Measurements from ENCODE around the gene HTD2.

HTD2 gene

GRCh38 chr3:58296843-58297242, 9.5 kb upstream of the HTD2 start:
- TF ChIP-seq CTCF (IDR thresholded peaks at IDR 0.05) (no peak), ZFX (IDR thresholded peaks at IDR 0.05; ENCODE audit: borderline replicate concordance) (no peak)
- H3K27ac ChIP-seq = no peak overlapping the region

- H3K27ac ChIP-seq = no peak overlapping the region
- TF ChIP-seq ZFX (IDR thresholded peaks at IDR 0.05; ENCODE audit: borderline replicate concordance) (no peak), CTCF (IDR thresholded peaks at IDR 0.05) (no peak)
Measured at GRCh38 chr3:58298190-58298589, 8.1 kb upstream of the HTD2 start.

GRCh38 chr3:58299075-58299474, 7.2 kb upstream of the HTD2 start:
- TF ChIP-seq ZFX (IDR thresholded peaks at IDR 0.05; ENCODE audit: borderline replicate concordance) = no peak
- no peak for TF ChIP-seq CTCF (IDR thresholded peaks at IDR 0.05)
- no peak overlapping the region for H3K27ac ChIP-seq

GRCh38 chr3:58299839-58300516, 6.3 kb upstream of the HTD2 start:
- H3K27ac ChIP-seq = no peak overlapping the region
- peak; percentile 79 for TF ChIP-seq CTCF (IDR thresholded peaks at IDR 0.05)
- no peak for TF ChIP-seq ZFX (IDR thresholded peaks at IDR 0.05; ENCODE audit: borderline replicate concordance)

- peak overlapping the region; percentile 89 for H3K27ac ChIP-seq
- TF ChIP-seq ZFX (IDR thresholded peaks at IDR 0.05; ENCODE audit: borderline replicate concordance) (no peak), CTCF (IDR thresholded peaks at IDR 0.05) (peak; percentile 78)
Measured at GRCh38 chr3:58307639-58308215, 1.4 kb downstream of the HTD2 start.

- TF ChIP-seq CTCF (IDR thresholded peaks at IDR 0.05) = no peak
- no peak for TF ChIP-seq ZFX (IDR thresholded peaks at IDR 0.05; ENCODE audit: borderline replicate concordance)
- no peak overlapping the region for H3K27ac ChIP-seq
Measured at GRCh38 chr3:58308728-58309127, 2.4 kb downstream of the HTD2 start.

GRCh38 chr3:58317811-58318210, 11.5 kb downstream of the HTD2 start:
- no peak overlapping the region for H3K27ac ChIP-seq
- TF ChIP-seq CTCF (IDR thresholded peaks at IDR 0.05) (no peak), ZFX (IDR thresholded peaks at IDR 0.05; ENCODE audit: borderline replicate concordance) (no peak)

Measured in 22Rv1 (cell line).